Stimulated activated CD4-positive, alpha-beta T cell treated with anti-CD3 and anti-CD28 coated beads, TNF-alpha, amount 100 ng/mL, for 4 hours (primary cell): ENCODE data around the gene GSTM3.
A peak's percentile ranks its signal among the peaks of the same experiment; 100 is the strongest.
"Not testable (repeated sequence)": the region's sequence is repeated elsewhere in the genome, so short reads cannot be mapped to it uniquely, and the experiment has no call there.

Experiments used
- DNase-seq, 3 experiments: peaks; one replicate each; pipeline ENCODE4 v3.0.0-alpha.2; 2020; ENCODE audit warnings: low read depth in 3 of 3

Gene GSTM3

GRCh38 chr1:109697861-109698260 is 43.0 kb downstream of the GSTM3 start:
- not testable (repeated sequence) for DNase-seq

GRCh38 chr1:109697066-109697465 is 43.8 kb downstream of the GSTM3 start:
- DNase-seq = no peak

GRCh38 chr1:109695138-109695537 is 45.7 kb downstream of the GSTM3 start:
- DNase-seq = not testable (repeated sequence)

GRCh38 chr1:109694400-109694799 is 46.4 kb downstream of the GSTM3 start:
- not testable (repeated sequence) for DNase-seq

- DNase-seq = no peak
Observed at GRCh38 chr1:109691759-109692158, 49.1 kb downstream of the GSTM3 start.

GRCh38 chr1:109689844-109690405 is 50.9 kb downstream of the GSTM3 start:
- no peak for DNase-seq

- DNase-seq = peak in 1 of 3 experiments; percentile 56
Observed at GRCh38 chr1:109687641-109688499, 53.0 kb downstream of the GSTM3 start, which contains the start of gene GSTM1. TSS of gene GSTM1 (plus strand) at chr1:109687817. CDS start at chr1:109687874, 57 bp downstream.

GRCh38 chr1:109687109-109687508 is 53.7 kb downstream of the GSTM3 start:
- not testable (repeated sequence) for DNase-seq

GRCh38 chr1:109685890-109686289 is 54.9 kb downstream of the GSTM3 start:
- DNase-seq = not testable (repeated sequence)

GRCh38 chr1:109685399-109685798 is 55.4 kb downstream of the GSTM3 start:
- not testable (repeated sequence) for DNase-seq

GRCh38 chr1:109684777-109685176 is 56.1 kb downstream of the GSTM3 start:
- DNase-seq = not testable (repeated sequence)
